GM12801 (cell line): Measurements from ENCODE around the gene PREP.

ENCODE experiments used
- CTCF ChIP-seq: IDR thresholded peaks from one replicate; pipeline ENCODE4 v1.5.1; 2011; ENCODE audit warnings: control low read depth; ENCODE audit not compliant: insufficient read length; ENCODE audit errors: extremely low read depth

The PREP gene

GRCh38 chr6:105409734-105410133, 6.9 kb upstream of the PREP start:
- TF ChIP-seq CTCF = no peak

GRCh38 chr6:105402090-105402938, 568 bp downstream of the PREP start:
- TF ChIP-seq CTCF = no peak

DNA sequence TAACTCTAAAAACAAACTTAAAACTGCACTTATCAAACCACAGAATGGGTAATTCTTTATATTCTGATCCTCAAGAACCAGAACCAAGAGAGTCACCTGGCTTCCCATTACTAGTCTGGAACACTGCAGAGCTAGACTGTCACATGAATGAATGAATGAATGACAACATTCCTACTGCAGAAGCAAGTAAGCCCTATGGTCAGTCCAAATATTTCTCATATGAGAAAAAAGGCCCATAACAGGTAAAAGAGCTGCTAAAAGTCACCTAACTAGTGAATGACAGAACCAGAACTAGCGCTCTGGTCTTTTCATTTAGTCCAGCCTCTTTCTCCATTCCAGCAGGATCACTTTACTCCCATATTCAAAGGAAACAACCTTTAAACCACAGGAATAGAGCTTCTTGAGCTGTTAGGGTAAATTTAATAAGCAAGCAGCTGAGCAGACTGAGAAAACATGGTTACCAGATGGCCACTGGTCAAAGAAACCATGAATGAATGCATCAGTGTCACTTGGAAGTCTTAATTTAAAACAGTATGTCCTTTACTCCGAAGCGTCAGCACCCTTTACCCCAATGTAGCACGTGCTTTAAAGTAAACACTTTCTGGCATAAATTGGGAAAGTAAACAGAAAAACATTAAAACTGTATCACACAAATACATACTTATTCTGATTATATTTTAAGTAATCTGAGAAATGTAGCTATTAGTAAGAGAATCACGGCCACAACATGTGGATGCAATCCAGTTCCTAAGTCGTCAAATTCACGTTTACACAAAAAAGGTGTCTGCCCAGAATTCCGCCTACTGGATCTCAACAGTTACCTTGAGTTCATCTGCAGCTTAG, 1.4 kb downstream of the PREP start:
- no peak for TF ChIP-seq CTCF

GRCh38 chr6:105400501-105400900, 2.4 kb downstream of the PREP start:
- TF ChIP-seq CTCF = no peak

DNA sequence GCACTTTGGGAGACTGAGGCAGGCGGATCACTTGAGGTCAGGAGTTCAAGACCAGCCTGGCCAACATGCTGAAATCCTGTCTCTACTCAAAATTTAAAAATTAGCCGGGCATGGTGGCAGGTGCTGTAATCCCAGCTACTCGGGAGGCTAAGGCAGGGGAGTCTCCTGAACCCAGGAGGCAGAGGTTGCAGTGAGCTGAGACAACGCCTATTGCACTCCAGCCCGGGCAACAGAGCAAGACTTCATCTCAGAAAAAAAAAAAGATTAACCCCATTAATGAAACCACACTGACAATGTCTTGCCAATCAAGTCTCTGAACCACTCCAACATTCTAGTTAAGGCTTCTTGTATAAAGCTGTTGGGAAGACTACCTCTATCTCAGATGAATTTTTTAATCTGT, 4.0 kb downstream of the PREP start:
- no peak for TF ChIP-seq CTCF

GRCh38 chr6:105397987-105398386, 4.9 kb downstream of the PREP start:
- no peak for TF ChIP-seq CTCF

- TF ChIP-seq CTCF = no peak
Measured at GRCh38 chr6:105391705-105392104, 11.2 kb downstream of the PREP start.
